ENCODE data around the gene HSD17B1. TPM values are rescaled to one million over a fixed set of nuclear protein-coding genes. Genes with fewer than 3 reads are reported as not detected.

The HSD17B1 gene
- total RNA-seq, 1 donor from 2014 or later: 1.4 TPM

GRCh38 chr17:42547698-42548069 lies 5.0 kb upstream of the HSD17B1 start:
- Mint-ChIP-seq H3K36me3 (ENCODE audit: low read depth) (peaks cover 3% of the 10 kb centered on the region), H3K4me1 (ENCODE audit: low read depth) (peaks cover 5% of the 10 kb centered on the region), H3K4me3 (ENCODE audit: unreplicated experiment) (no peak overlapping the region), H3K27ac (ENCODE audit: unreplicated experiment) (no peak overlapping the region), H3K9me3 (ENCODE audit: low read depth) (no peaks in the 10 kb centered on the region), H3K27me3 (ENCODE audit: low read depth) (no peaks in the 10 kb centered on the region)
- no peak for TF ChIP-seq CTCF (IDR thresholded peaks at IDR 0.05)
- DNase-seq (ENCODE audit: low spot score): no peak

DNA sequence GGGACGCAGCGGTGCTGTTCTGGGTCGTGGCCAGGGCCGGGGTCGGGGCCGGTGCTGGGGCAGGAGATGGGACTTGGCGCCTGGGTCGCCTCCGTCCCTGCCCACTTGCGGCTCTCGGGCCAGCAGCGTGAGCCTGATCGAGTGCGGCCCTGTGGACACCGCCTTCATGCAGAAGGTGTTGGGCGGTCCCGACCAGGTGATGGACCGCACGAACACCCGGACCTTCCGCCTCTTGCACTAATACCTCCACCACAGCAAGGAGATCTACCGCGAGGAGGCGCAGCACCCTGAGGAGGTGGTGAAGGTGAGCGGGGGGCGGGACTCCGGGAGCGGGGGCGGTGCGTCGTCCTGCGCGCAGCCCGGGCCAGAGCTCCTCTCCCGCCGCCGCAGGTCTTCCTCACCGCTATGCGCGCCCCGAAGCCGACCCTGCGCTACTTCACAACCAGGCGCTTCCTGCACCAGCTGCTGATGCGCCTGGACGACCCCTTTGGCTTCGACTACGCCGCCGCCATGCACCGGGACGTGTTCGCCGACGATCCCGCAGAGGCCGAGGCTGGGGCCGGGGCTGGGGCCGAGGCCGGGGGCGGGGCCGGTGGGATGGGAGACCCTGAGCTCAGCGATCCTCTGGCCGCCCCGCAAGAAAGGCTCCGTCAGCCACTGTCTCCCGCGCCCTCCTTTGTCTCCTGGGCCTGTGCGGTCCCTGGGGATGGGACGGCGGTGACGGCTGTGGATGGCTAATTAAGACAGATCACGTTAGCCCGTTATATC lies 4.5 kb upstream of the HSD17B1 start:
- no peak overlapping the region for H3K27ac Mint-ChIP-seq (ENCODE audit: unreplicated experiment)
- no peak overlapping the region for H3K4me3 Mint-ChIP-seq (ENCODE audit: unreplicated experiment)
- H3K9me3 Mint-ChIP-seq (ENCODE audit: low read depth): no peaks in the 10 kb centered on the region
- no peaks in the 10 kb centered on the region for H3K27me3 Mint-ChIP-seq (ENCODE audit: low read depth)
- H3K4me1 Mint-ChIP-seq (ENCODE audit: low read depth): peaks cover 6% of the 10 kb centered on the region
- H3K36me3 Mint-ChIP-seq (ENCODE audit: low read depth): peaks cover 3% of the 10 kb centered on the region
- peak; percentile 53 for TF ChIP-seq CTCF (IDR thresholded peaks at IDR 0.05)
- no peak for DNase-seq (ENCODE audit: low spot score)

GRCh38 chr17:42548993-42549755 lies 3.5 kb upstream of the HSD17B1 start:
- no peak overlapping the region for H3K27ac Mint-ChIP-seq (ENCODE audit: unreplicated experiment)
- no peaks in the 10 kb centered on the region for H3K9me3 Mint-ChIP-seq (ENCODE audit: low read depth)
- peaks cover 12% of the 10 kb centered on the region for H3K4me1 Mint-ChIP-seq (ENCODE audit: low read depth)
- H3K36me3 Mint-ChIP-seq (ENCODE audit: low read depth): peaks cover 2% of the 10 kb centered on the region
- no peak for TF ChIP-seq CTCF (IDR thresholded peaks at IDR 0.05)
- no peak overlapping the region for H3K4me3 Mint-ChIP-seq (ENCODE audit: unreplicated experiment)
- no peak for DNase-seq (ENCODE audit: low spot score)
- H3K27me3 Mint-ChIP-seq (ENCODE audit: low read depth): no peaks in the 10 kb centered on the region

DNA sequence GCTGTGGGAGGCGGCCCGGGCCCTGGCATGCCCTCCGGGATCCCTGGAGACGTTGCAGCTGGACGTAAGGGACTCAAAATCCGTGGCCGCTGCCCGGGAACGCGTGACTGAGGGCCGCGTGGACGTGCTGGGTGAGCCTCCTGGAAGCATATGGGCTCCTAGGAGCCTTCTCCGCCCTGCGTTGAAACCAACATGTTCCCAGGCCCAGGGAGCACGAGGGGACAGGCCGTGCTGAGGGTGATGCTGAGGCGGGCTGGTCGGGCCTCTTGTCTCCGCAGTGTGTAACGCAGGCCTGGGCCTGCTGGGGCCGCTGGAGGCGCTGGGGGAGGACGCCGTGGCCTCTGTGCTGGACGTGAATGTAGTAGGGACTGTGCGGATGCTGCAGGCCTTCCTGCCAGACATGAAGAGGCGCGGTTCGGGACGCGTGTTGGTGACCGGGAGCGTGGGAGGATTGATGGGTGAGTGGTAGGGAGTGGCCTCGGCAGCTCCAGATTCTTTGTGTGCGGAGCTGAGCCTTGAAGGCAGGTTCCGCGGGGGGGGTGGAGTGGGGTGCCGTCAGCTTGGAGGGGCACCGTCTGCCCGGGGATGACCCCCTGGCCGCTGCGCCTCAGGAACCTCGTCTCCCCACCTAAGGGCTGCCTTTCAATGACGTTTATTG lies 567 bp downstream of the HSD17B1 start:
- peak overlapping the region; percentile 88 for H3K4me3 Mint-ChIP-seq (ENCODE audit: unreplicated experiment)
- DNase-seq (ENCODE audit: low spot score): no peak
- H3K9me3 Mint-ChIP-seq (ENCODE audit: low read depth): no peaks in the 10 kb centered on the region
- no peaks in the 10 kb centered on the region for H3K36me3 Mint-ChIP-seq (ENCODE audit: low read depth)
- no peak for TF ChIP-seq CTCF (IDR thresholded peaks at IDR 0.05)
- no peaks in the 10 kb centered on the region for H3K27me3 Mint-ChIP-seq (ENCODE audit: low read depth)
- peak overlapping the region; percentile 12 for H3K27ac Mint-ChIP-seq (ENCODE audit: unreplicated experiment)
- H3K4me1 Mint-ChIP-seq (ENCODE audit: low read depth): peaks cover 35% of the 10 kb centered on the region

- no peak overlapping the region for H3K27ac Mint-ChIP-seq (ENCODE audit: unreplicated experiment)
- no peaks in the 10 kb centered on the region for H3K36me3 Mint-ChIP-seq (ENCODE audit: low read depth)
- peaks cover 35% of the 10 kb centered on the region for H3K4me1 Mint-ChIP-seq (ENCODE audit: low read depth)
- peak overlapping the region; percentile 88 for H3K4me3 Mint-ChIP-seq (ENCODE audit: unreplicated experiment)
- H3K27me3 Mint-ChIP-seq (ENCODE audit: low read depth): no peaks in the 10 kb centered on the region
- no peak for DNase-seq (ENCODE audit: low spot score)
- peak; percentile 24 for TF ChIP-seq CTCF (IDR thresholded peaks at IDR 0.05)
- H3K9me3 Mint-ChIP-seq (ENCODE audit: low read depth): no peaks in the 10 kb centered on the region
Measured at GRCh38 chr17:42553866-42554249, 1.1 kb downstream of the HSD17B1 start.
